GM10248 (cell line): ENCODE data around the gene GALNT2.

Source experiments
- CTCF ChIA-PET: fragments of 300-600 bp; sonication (Branson Sonifier 250); formaldehyde crosslinking; extraction: SDS; loops from one replicate; lab custom pipeline; 2021; ENCODE audit warnings: antibody characterized with exemption; lab: Yijun Ruan, JAX
- POLR2A ChIA-PET: fragments of 350-650 bp; sonication (Branson Sonifier 250); formaldehyde crosslinking; extraction: SDS; loops from one replicate; lab custom pipeline; 2020; ENCODE audit warnings: antibody characterized with exemption; lab: Yijun Ruan, JAX
- DNase-seq: peaks from one replicate; pipeline ENCODE4 v3.0.0; 2012; ENCODE audit errors: extremely low spot score
- CTCF ChIP-seq: IDR thresholded peaks from 2 replicates; pipeline ENCODE4 v1.5.1; 2012; ENCODE audit warnings: mild to moderate bottlenecking, low read depth; ENCODE audit errors: extremely low read depth, missing control alignments, control extremely low read depth

The GALNT2 gene

DNA sequence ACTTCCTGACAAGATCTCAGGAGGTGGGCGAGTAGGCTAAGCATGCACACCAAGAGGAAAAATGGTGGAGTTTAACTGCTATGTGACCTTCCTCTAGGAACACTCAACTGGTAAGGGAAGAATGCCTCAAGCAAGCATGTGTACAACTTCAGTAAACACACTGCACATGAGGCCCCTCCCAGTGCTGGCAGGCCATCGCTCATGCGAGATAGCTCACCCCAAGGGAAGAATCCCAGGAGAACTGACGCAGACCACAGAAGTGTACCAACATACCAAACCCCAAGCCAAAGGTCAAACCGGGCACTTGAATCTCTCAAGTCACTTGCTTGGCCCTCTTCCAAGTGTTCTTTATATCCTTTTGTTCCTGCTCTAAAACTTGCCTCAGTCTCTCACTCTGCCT, 40.5 kb upstream of the GALNT2 start:
- no peak for TF ChIP-seq CTCF
- CTCF ChIA-PET = interaction anchor here (1.1 to 1.3 kb wide), 2 partner anchors 9 to 14 kb away, joined by 3 to 4 read pairs; no protein-coding TSS in a partner anchor
- no peak for DNase-seq
- POLR2A ChIA-PET = no interaction called here

- DNase-seq = no peak
- TF ChIP-seq CTCF = no peak
- ChIA-PET CTCF (interaction anchor here (1.6 kb wide), 1 partner anchor 10 kb away, joined by 3 read pairs; no protein-coding TSS in a partner anchor), POLR2A (no interaction called here)
These were observed 38.3 kb upstream of the GALNT2 start for GRCh38 chr1:230028602-230029223.

- ChIA-PET POLR2A (no interaction called here), CTCF (interaction anchor here (1.2 to 1.6 kb wide), 2 partner anchors 10 to 12 kb away, joined by 3 read pairs; no protein-coding TSS in a partner anchor)
- TF ChIP-seq CTCF = no peak
- DNase-seq = no peak
These were observed 37.6 kb upstream of the GALNT2 start for GRCh38 chr1:230029244-230029941.

DNA sequence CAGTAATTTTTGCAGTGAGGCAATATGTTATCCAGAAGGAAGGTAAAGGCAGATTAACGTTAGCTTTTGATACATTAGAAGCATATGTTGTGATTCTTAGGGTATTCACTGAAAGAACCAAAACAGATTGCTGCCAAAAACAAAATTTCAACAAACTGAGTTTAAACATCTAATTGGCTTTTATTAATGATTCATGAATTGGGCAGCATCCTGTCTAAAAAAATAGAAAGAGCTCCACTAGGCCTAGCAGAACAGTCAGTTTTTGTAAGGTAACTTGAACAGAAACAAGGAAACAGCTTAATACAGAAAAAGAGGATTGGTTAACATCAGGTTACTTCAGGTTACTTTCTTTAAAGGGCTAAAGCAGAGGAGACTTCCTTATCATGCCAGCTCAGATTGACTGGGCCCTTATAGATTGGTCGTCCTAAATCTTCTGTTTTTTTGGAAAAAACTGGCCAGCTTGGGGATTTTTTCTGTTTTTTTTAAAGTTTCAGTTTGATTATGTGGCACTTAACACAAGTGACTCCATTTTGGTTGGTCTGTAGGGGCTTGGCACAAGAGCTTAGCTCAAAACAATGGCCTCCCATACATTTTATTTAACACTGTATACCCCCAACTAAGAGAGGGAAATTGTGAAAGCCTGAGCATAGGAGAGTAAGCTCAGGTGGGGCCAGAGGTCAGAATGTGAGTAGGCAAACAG, 36.8 kb upstream of the GALNT2 start:
- no peak for TF ChIP-seq CTCF
- CTCF ChIA-PET = interaction anchor here (1.2 to 1.7 kb wide), 4 partner anchors 8 to 13 kb away, joined by 3 to 4 read pairs (median 3); no protein-coding TSS in a partner anchor
- POLR2A ChIA-PET = no interaction called here
- no peak for DNase-seq

DNA sequence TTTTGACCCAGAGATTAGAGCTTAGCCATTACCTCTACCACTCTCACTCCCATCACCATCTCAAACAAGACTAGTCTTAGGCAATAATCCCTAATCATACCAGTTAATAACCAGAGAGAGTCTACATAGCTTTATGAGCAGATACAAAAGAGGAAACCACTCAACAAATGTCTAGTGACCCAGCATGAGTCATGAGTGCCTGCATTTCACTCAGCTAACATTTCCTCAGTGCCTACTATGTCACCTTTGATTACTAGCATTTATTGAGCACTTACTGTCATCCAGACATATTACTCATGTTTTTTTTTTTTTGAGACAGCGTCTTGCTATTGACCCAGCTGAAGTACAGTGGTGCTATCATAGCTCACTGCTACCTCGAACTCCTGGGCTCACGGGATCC, 35.9 kb upstream of the GALNT2 start:
- TF ChIP-seq CTCF = no peak
- CTCF ChIA-PET = interaction anchor here (1.2 to 1.7 kb wide), 4 partner anchors 8 to 14 kb away, joined by 3 to 4 read pairs (median 3); no protein-coding TSS in a partner anchor
- no peak for DNase-seq
- POLR2A ChIA-PET = no interaction called here
